ENCODE results near the gene TMOD2. TPM values are rescaled to one million over a fixed set of nuclear protein-coding genes. Genes with fewer than 3 reads are reported as not detected.

The TMOD2 gene
- total RNA-seq, 4 donors from 2014 or later: 1.0 to 4.8 (median 2.4) TPM

- no peak for DNase-seq
- TF ChIP-seq POLR2A (IDR thresholded peaks at IDR 0.05): no peak
- TF ChIP-seq, protein P1, sequence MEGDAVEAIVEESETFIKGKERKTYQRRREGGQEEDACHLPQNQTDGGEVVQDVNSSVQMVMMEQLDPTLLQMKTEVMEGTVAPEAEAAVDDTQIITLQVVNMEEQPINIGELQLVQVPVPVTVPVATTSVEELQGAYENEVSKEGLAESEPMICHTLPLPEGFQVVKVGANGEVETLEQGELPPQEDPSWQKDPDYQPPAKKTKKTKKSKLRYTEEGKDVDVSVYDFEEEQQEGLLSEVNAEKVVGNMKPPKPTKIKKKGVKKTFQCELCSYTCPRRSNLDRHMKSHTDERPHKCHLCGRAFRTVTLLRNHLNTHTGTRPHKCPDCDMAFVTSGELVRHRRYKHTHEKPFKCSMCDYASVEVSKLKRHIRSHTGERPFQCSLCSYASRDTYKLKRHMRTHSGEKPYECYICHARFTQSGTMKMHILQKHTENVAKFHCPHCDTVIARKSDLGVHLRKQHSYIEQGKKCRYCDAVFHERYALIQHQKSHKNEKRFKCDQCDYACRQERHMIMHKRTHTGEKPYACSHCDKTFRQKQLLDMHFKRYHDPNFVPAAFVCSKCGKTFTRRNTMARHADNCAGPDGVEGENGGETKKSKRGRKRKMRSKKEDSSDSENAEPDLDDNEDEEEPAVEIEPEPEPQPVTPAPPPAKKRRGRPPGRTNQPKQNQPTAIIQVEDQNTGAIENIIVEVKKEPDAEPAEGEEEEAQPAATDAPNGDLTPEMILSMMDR (IDR thresholded peaks at IDR 0.05 in 4 of 5, conservative IDR thresholded peaks at IDR 0.05 in 1 of 5): no peak
- in situ Hi-C loops (cut with MboI; ENCODE audit: low sequenced_read_pairs in 4 of 4): no loop called here
- Histone ChIP-seq H3K9me3 (no peaks in the 10 kb centered on the region), H3K36me3 (no peaks in the 10 kb centered on the region), H3K4me1 (peaks cover 37 to 48% of the 10 kb centered on the region in 2 donors), H3K27me3 (no peaks in the 10 kb centered on the region), H3K4me3 (no peak overlapping the region), H3K27ac (peak overlapping the region; percentile 57 to 82 (median 66))
- intact Hi-C loops (cut with DNase I; ENCODE audit: low total_unique reads): no loop called here
- no peak for ATAC-seq
Measured at GRCh38 chr15:51732646-51733045, 18.8 kb upstream of the TMOD2 start.

DNA sequence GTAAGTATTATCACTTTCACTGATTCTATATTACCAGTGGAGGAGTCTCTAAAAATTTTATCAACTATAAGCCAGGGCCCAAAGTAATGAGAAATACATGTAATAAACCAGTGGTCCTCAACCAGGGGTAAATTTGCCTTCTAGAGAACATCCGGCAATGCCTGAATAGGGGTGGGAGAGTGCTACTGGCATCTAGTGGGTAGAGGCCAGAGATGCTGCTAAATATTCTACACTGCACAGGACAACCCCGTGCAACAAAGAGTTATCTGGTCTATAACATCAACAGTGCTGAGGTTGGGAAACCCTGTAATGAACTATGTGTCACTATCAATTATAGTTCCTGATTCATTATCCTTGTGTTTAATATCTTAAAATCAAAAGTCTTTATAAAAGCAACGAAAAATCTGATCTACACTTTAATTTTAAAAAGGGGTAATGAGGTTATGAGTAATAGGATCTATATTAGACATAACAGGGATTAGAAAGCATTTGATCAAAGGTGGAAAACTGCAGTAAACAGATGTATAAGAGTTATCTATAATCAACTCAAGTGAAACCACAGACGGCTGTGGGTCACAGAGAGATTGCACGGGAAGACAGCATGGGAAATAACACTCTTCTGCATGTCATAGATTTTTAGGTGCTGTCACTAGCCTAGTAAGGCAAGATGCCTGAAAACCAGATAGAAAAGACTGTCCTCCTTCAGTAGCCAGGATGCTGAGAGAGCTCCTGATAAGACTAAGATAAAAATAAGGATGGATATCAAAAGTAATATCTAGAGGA is 16.0 kb upstream of the TMOD2 start:
- no peak for ATAC-seq
- intact Hi-C loops (cut with DNase I; ENCODE audit: low total_unique reads): loop anchor here (2.0 kb wide), 1 partner anchor 21 kb away; no protein-coding TSS in a partner anchor
- H3K4me3 ChIP-seq: peak overlapping the region in 1 of 4 donors; percentile 6

DNA sequence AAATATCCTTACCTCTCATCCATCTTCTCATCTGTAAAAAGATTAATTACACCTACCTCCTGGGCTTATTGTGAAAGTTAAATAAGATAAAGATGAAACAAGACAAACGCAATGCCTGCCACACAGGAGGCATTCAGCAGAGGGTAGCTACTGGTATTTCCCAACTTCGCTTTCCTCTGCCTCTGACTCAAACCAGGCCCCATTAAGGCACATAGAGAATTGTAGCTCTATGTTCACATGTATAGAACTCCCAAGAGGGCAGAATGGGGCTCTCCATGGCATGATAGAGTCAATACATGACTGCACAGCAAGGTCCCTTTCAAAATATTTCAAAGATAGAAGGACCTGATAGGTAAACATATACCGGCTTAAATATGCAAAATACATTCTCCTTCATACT is 15.3 kb upstream of the TMOD2 start:
- peak overlapping the region; percentile 74 to 84 (median 78) for H3K27ac ChIP-seq
- no peak for ATAC-seq
- TF ChIP-seq, protein P1 (IDR thresholded peaks at IDR 0.05 in 4 of 5, conservative IDR thresholded peaks at IDR 0.05 in 1 of 5): no peak
- no peak for TF ChIP-seq POLR2A (IDR thresholded peaks at IDR 0.05)
- peaks cover 37 to 49% of the 10 kb centered on the region in 2 donors for H3K4me1 ChIP-seq
- in situ Hi-C loops (cut with MboI; ENCODE audit: low sequenced_read_pairs in 4 of 4) (no loop called here), intact Hi-C loops (cut with DNase I; ENCODE audit: low total_unique reads) (loop anchor here (2.0 kb wide), 1 partner anchor 21 kb away; no protein-coding TSS in a partner anchor)
- no peak for DNase-seq
- no peaks in the 10 kb centered on the region for H3K9me3 ChIP-seq
- H3K36me3 ChIP-seq: no peaks in the 10 kb centered on the region
- no peaks in the 10 kb centered on the region for H3K27me3 ChIP-seq
- peak overlapping the region; percentile 69 to 81 (median 70) for H3K4me3 ChIP-seq

More for the DNA sequence above, 16.0 kb upstream of the TMOD2 start:
- peak overlapping the region in 3 of 4 donors; percentile 74 to 83 (median 82) for H3K27ac ChIP-seq
- no peak for TF ChIP-seq POLR2A (IDR thresholded peaks at IDR 0.05)
- TF ChIP-seq, protein P1 (IDR thresholded peaks at IDR 0.05 in 4 of 5, conservative IDR thresholded peaks at IDR 0.05 in 1 of 5): no peak
- H3K9me3 ChIP-seq: no peaks in the 10 kb centered on the region
- H3K27me3 ChIP-seq: no peaks in the 10 kb centered on the region
- no peaks in the 10 kb centered on the region for H3K36me3 ChIP-seq
- in situ Hi-C loops (cut with MboI; ENCODE audit: low sequenced_read_pairs in 4 of 4): no loop called here
- DNase-seq: no peak
- H3K4me1 ChIP-seq: peaks cover 44 to 54% of the 10 kb centered on the region in 2 donors

DNA sequence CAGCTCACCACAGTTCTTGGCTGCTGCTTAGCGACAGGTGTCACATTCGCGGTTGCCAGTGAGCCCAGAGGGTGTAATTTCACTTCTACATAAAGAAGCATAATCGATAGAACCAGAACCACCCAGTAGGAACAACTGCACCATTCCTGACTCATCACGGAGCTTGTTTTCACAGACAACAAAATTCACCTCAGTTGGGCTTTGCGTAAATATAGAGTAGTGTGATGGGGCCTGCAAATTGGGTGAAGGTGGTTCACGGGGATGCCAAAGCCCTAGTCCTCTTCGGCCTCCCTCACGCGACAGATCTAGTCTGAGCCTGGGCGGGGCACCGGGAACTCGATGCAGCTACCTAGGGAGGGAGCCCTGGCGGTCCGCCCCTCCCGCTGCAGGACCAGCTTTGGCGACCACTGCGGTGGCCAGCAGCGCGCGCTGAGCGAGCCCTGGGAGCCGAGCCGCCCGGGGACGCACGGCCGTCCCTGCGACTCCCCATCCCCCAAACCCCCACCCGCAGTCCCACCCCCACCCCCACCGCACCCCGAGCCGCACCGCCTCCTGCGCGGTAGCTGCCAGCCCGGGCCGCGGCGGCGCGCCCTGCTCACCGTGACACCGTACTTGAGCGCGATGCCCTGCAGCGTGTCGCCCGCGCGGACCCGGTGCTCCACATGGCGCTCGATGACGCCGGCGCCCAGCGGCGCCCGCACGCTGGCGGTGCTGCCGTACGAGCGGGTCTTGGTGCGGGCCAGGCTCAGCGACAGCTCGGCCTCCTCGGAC is 14.5 kb upstream of the TMOD2 start:
- peak overlapping the region; percentile 74 to 84 (median 78) for H3K27ac ChIP-seq

More for the DNA sequence above, 14.5 kb upstream of the TMOD2 start:
- Histone ChIP-seq H3K4me3 (peak overlapping the region; percentile 69 to 81 (median 70)), H3K9me3 (no peaks in the 10 kb centered on the region), H3K36me3 (no peaks in the 10 kb centered on the region), H3K4me1 (peaks cover 28 to 40% of the 10 kb centered on the region in 2 donors), H3K27me3 (no peaks in the 10 kb centered on the region)
- intact Hi-C loops (cut with DNase I; ENCODE audit: low total_unique reads): loop anchor here (2.0 kb wide), 1 partner anchor 20 kb away; no protein-coding TSS in a partner anchor
- peak in 1 of 2 donors; percentile 33 for DNase-seq
- ATAC-seq: peak; percentile 57 to 63
- no peak for TF ChIP-seq POLR2A (IDR thresholded peaks at IDR 0.05)
- TF ChIP-seq, protein P1 (IDR thresholded peaks at IDR 0.05 in 4 of 5, conservative IDR thresholded peaks at IDR 0.05 in 1 of 5): no peak
- in situ Hi-C loops (cut with MboI; ENCODE audit: low sequenced_read_pairs in 4 of 4): no loop called here
